Chondrocyte (in vitro differentiated cells): ENCODE measurements around the gene WFDC12. TPM values are rescaled to one million over a fixed set of nuclear protein-coding genes. Genes with fewer than 3 reads are reported as not detected.
"Not testable (repeated sequence)": the region's sequence is repeated elsewhere in the genome, so short reads cannot be mapped to it uniquely, and the experiment has no call there.

Experiments used
- DNase-seq: peaks from one replicate; pipeline ENCODE4 v3.0.0; 2021; ENCODE audit warnings: mixed read lengths, low spot score
- H3K27ac Mint-ChIP-seq: one replicate; pipeline ENCODE4 v1.8.0; 2021; ENCODE audit warnings: mild to moderate bottlenecking, moderate library complexity, mixed read lengths; ENCODE audit not compliant: unreplicated experiment
- H3K27me3 Mint-ChIP-seq: 2 replicates; pipeline ENCODE4 v1.8.0; 2021; ENCODE audit warnings: low read depth, mixed read lengths
- H3K36me3 Mint-ChIP-seq: 2 replicates; pipeline ENCODE4 v1.8.0; 2021; ENCODE audit warnings: low read depth, mixed read lengths
- H3K4me1 Mint-ChIP-seq: 2 replicates; pipeline ENCODE4 v1.8.0; 2021; ENCODE audit warnings: low read depth, mild to moderate bottlenecking, mixed read lengths
- H3K4me3 Mint-ChIP-seq: one replicate; pipeline ENCODE4 v1.8.0; 2021; ENCODE audit warnings: mild to moderate bottlenecking, moderate library complexity, mixed read lengths; ENCODE audit not compliant: unreplicated experiment
- H3K9me3 Mint-ChIP-seq: 2 replicates; pipeline ENCODE4 v1.8.0; 2021; ENCODE audit warnings: low read depth, mixed read lengths
- CTCF ChIP-seq: fragments of 200-600 bp; sonication (generic); IDR thresholded peaks from 2 replicates; pipeline ENCODE4 v1.5.0; 2021; ENCODE audit warnings: antibody characterized with exemption, mild to moderate bottlenecking, moderate library complexity
- total RNA-seq: library from RNA; stranded (reverse); gene quantifications from 3 replicates; pipeline ENCODE4 v1.2.1, GENCODE V29; 2021

WFDC12 gene
- total RNA-seq, 1 donor from 2014 or later: not detected

- no peak overlapping the region for H3K4me3 Mint-ChIP-seq
- peaks cover 49% of the 10 kb centered on the region for H3K27me3 Mint-ChIP-seq
- H3K36me3 Mint-ChIP-seq: no peaks in the 10 kb centered on the region
- H3K27ac Mint-ChIP-seq: no peak overlapping the region
- no peaks in the 10 kb centered on the region for H3K9me3 Mint-ChIP-seq
- no peak for DNase-seq
- no peaks in the 10 kb centered on the region for H3K4me1 Mint-ChIP-seq
- TF ChIP-seq CTCF: no peak
These were observed 24.8 kb upstream of the WFDC12 start for GRCh38 chr20:45149062-45149461.

- DNase-seq: no peak
- H3K4me3 Mint-ChIP-seq: no peak overlapping the region
- H3K4me1 Mint-ChIP-seq: no peaks in the 10 kb centered on the region
- no peaks in the 10 kb centered on the region for H3K9me3 Mint-ChIP-seq
- H3K27ac Mint-ChIP-seq: no peak overlapping the region
- no peak for TF ChIP-seq CTCF
- peaks cover 26% of the 10 kb centered on the region for H3K27me3 Mint-ChIP-seq
- H3K36me3 Mint-ChIP-seq: no peaks in the 10 kb centered on the region
These were observed 16.6 kb upstream of the WFDC12 start for GRCh38 chr20:45140836-45141235.

GRCh38 chr20:45139733-45140375, 15.6 kb upstream of the WFDC12 start:
- not testable (repeated sequence) for H3K4me1 Mint-ChIP-seq, DNase-seq, H3K9me3 Mint-ChIP-seq, H3K27ac Mint-ChIP-seq, H3K4me3 Mint-ChIP-seq, H3K36me3 Mint-ChIP-seq
- peaks cover 23% of the 10 kb centered on the region for H3K27me3 Mint-ChIP-seq

- Mint-ChIP-seq H3K9me3 (no peaks in the 10 kb centered on the region), H3K36me3 (no peaks in the 10 kb centered on the region), H3K27me3 (peaks cover 21% of the 10 kb centered on the region), H3K4me3 (no peak overlapping the region), H3K27ac (no peak overlapping the region), H3K4me1 (no peaks in the 10 kb centered on the region)
- no peak for DNase-seq
- peak; percentile 68 for TF ChIP-seq CTCF
These were observed 14.5 kb upstream of the WFDC12 start for GRCh38 chr20:45138561-45139300.

GRCh38 chr20:45136911-45137310, 12.6 kb upstream of the WFDC12 start:
- Mint-ChIP-seq H3K36me3 (no peaks in the 10 kb centered on the region), H3K4me3 (no peak overlapping the region)

More at GRCh38 chr20:45136911-45137310, 12.6 kb upstream of the WFDC12 start:
- no peak for DNase-seq
- H3K27ac Mint-ChIP-seq: no peak overlapping the region
- H3K4me1 Mint-ChIP-seq: no peaks in the 10 kb centered on the region
- H3K27me3 Mint-ChIP-seq: peaks cover 25% of the 10 kb centered on the region
- TF ChIP-seq CTCF: no peak
- H3K9me3 Mint-ChIP-seq: no peaks in the 10 kb centered on the region
